ENCODE measurements around the gene WFS1. TPM values are rescaled to one million over a fixed set of nuclear protein-coding genes. Genes with fewer than 3 reads are reported as not detected.

The WFS1 gene
- total and polyA plus RNA-seq, 2 of the 4 experiments (the other 2 are of a cell fraction) = 9.7 to 42.4 TPM

DNA sequence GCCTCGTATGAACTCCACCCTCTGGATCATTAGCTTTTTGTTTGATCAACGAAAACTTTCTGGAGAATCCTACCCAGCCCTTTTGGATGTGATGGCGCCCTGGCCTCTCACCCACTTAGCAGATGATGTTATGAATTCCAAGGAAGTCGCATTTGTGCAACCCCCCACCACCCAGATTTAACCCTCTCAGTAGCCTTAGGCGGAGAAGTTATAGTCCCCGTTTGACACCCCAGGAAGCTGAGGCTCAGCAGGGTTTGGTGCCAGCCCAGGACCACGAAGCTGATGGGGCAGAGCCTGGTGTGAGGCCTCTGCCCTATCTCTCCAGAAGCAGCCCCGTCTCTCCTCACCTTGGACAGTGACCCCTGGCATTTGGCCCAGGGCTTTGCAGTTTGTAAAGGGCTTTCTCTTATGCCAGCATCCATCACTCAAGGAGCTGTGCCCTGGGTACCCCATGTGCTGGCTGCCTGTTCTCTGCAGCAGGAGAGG lies 1.0 kb downstream of the WFS1 start:
- H3K9ac ChIP-seq (ENCODE audit: low read depth, low read length) = peak overlapping the region; percentile 54
- H3K9me1 ChIP-seq (ENCODE audit: insufficient read depth, low read length) = peaks cover 18% of the 10 kb centered on the region
- peak overlapping the region; percentile 65 for H3K4ac ChIP-seq (ENCODE audit: low read depth, low read length)
- TF ChIP-seq, protein P1, sequence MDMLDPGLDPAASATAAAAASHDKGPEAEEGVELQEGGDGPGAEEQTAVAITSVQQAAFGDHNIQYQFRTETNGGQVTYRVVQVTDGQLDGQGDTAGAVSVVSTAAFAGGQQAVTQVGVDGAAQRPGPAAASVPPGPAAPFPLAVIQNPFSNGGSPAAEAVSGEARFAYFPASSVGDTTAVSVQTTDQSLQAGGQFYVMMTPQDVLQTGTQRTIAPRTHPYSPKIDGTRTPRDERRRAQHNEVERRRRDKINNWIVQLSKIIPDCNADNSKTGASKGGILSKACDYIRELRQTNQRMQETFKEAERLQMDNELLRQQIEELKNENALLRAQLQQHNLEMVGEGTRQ (IDR thresholded peaks at IDR 0.05; ENCODE audit: low read depth, low read length) = no peak
- TF ChIP-seq RCOR1 (IDR thresholded peaks at IDR 0.05; ENCODE audit: insufficient replicate concordance, low read length) (no peak), NFE2L2 (IDR thresholded peaks at IDR 0.05; ENCODE audit: low read depth, low read length) (no peak), RFX5 (IDR thresholded peaks at IDR 0.05; ENCODE audit: low read depth, low read length) (no peak)
- ATAC-seq (ENCODE audit: low read depth) (no peak), DNase-seq (peak; percentile 7)
- H3K4me3 ChIP-seq (ENCODE audit: insufficient read depth, low read depth, low read length) = peak overlapping the region; percentile 90
- H3K23ac ChIP-seq (ENCODE audit: low read depth, low read length) = peak overlapping the region; percentile 65; the same call in 1 of the 2 replicates
- intact Hi-C loops (cut with micrococcal nuclease) = no loop called here
- peak overlapping the region; percentile 5; the same call in 1 of the 2 replicates for H3K18ac ChIP-seq (ENCODE audit: low read depth, low read length)
- peaks cover 29% of the 10 kb centered on the region for H3K4me1 ChIP-seq (ENCODE audit: control insufficient read depth, insufficient read depth, low read length)
- peak overlapping the region in 1 of 2 experiments; percentile 50; a peak in 2 of 4 replicates for H4K8ac ChIP-seq (ENCODE audit: low read depth in 2 of 2, low read length in 2 of 2)
- no peaks in the 10 kb centered on the region for H3K9me3 ChIP-seq (ENCODE audit: control insufficient read depth, insufficient read depth, low read length)
- peak overlapping the region; percentile 7; the same call in 1 of the 2 replicates for H3K27ac ChIP-seq (ENCODE audit: insufficient read depth, low read length)
- dilution Hi-C loops (cut with HindIII; ENCODE audit: low sequenced_read_pairs, unreplicated experiment) = no loop called here
- H2BK20ac ChIP-seq (ENCODE audit: low read depth, low read length) = no peak overlapping the region
- no peak overlapping the region for H2BK5ac ChIP-seq (ENCODE audit: low read depth, low read length, poor library complexity, severe bottlenecking)
- peaks cover 3% of the 10 kb centered on the region; the same call in 1 of the 2 replicates for H3K36me3 ChIP-seq (ENCODE audit: control insufficient read depth, insufficient read depth, low read length)
- peak overlapping the region; percentile 22; the same call in 1 of the 3 replicates for H2BK15ac ChIP-seq (ENCODE audit: low read depth, low read length)
- peak overlapping the region; percentile 70 for H2AK9ac ChIP-seq (replicated peaks; ENCODE audit: low read depth, low read length, poor library complexity)
- no peak overlapping the region for H2BK120ac ChIP-seq (ENCODE audit: low read depth, low read length)
- CTCF ChIA-PET = no interaction called here
- no peak overlapping the region for H3K56ac ChIP-seq (ENCODE audit: extremely low read depth, insufficient read depth, low read length)
- H4K5ac ChIP-seq (ENCODE audit: low read depth, low read length) = no peak overlapping the region
- peaks cover 2% of the 10 kb centered on the region; the same call in 1 of the 2 replicates for H3K27me3 ChIP-seq (ENCODE audit: control insufficient read depth, insufficient read depth, low read length)
- peak overlapping the region; percentile 73 for H2AFZ ChIP-seq (replicated peaks; ENCODE audit: low read length, poor library complexity)
- POLR2A ChIA-PET (ENCODE audit: unreplicated experiment) = interaction anchor here (0.6 kb wide), 1 partner anchor 36 kb away, joined by 3 read pairs; no protein-coding TSS in a partner anchor
- peak overlapping the region; percentile 75 for H3K4me2 ChIP-seq (ENCODE audit: low read depth, low read length)
- 0% methylated on average over 1 of the region's 8 CpGs; no CpG with 5 or more reads in 1 of the 2 experiments for WGBS, 2 experiments (ENCODE audit: extremely low coverage in 2 of 2, insufficient read length in 1 of 2)
- H2AK5ac ChIP-seq (ENCODE audit: low read depth, low read length) = peak overlapping the region; percentile 61; the same call in 1 of the 2 replicates
- 0 out of 2 replicates have a peak overlapping the region, but pooled peaks have one; percentile 43 for H3K14ac ChIP-seq (replicated peaks; ENCODE audit: low read depth, low read length)
- no TSS peak for BruUV-seq (replicated peaks)
- peaks cover 22 to 47% of the 10 kb centered on the region in 2 experiments for H3K79me1 ChIP-seq (ENCODE audit: low read depth in 1 of 2, low read length in 2 of 2)
- in situ Hi-C loops (cut with MboI; ENCODE audit: low sequenced_read_pairs) = no loop called here
- peak overlapping the region; percentile 23 for H4K91ac ChIP-seq (ENCODE audit: insufficient read depth, low read depth, low read length)
- H4K20me1 ChIP-seq (ENCODE audit: insufficient read depth, low read length) = peaks cover 34% of the 10 kb centered on the region

Data from IMR-90 (cell line).